GM18526 (cell line): ENCODE data around the gene ADGRF4.

Source experiments
- POLR2A ChIP-seq: IDR thresholded peaks from 3 replicates; pipeline ENCODE4 v1.6.1; 2011; ENCODE audit not compliant: insufficient read length; ENCODE audit errors: extremely low read depth

The ADGRF4 gene

GRCh38 chr6:47677381-47678100 is 20.8 kb upstream of the ADGRF4 start:
- no peak for TF ChIP-seq POLR2A

GRCh38 chr6:47678739-47679138 is 19.6 kb upstream of the ADGRF4 start:
- TF ChIP-seq POLR2A: no peak

GRCh38 chr6:47679322-47679906 is 19.0 kb upstream of the ADGRF4 start:
- TF ChIP-seq POLR2A: no peak

- no peak for TF ChIP-seq POLR2A
Observed at GRCh38 chr6:47680051-47680450, 18.3 kb upstream of the ADGRF4 start.

GRCh38 chr6:47680724-47681123 is 17.7 kb upstream of the ADGRF4 start:
- no peak for TF ChIP-seq POLR2A

- no peak for TF ChIP-seq POLR2A
Observed at GRCh38 chr6:47681201-47681990, 17.0 kb upstream of the ADGRF4 start.

GRCh38 chr6:47686411-47686810 is 12.0 kb upstream of the ADGRF4 start:
- TF ChIP-seq POLR2A: no peak

- TF ChIP-seq POLR2A: no peak
Observed at GRCh38 chr6:47687432-47687831, 10.9 kb upstream of the ADGRF4 start.

GRCh38 chr6:47690214-47690613 is 8.2 kb upstream of the ADGRF4 start:
- no peak for TF ChIP-seq POLR2A

GRCh38 chr6:47690791-47691190 is 7.6 kb upstream of the ADGRF4 start:
- no peak for TF ChIP-seq POLR2A

- TF ChIP-seq POLR2A: no peak
Observed at GRCh38 chr6:47697925-47698324, 455 bp upstream of the ADGRF4 start.

GRCh38 chr6:47700053-47700452 is 1.7 kb downstream of the ADGRF4 start:
- no peak for TF ChIP-seq POLR2A

GRCh38 chr6:47700596-47700995 is 2.2 kb downstream of the ADGRF4 start:
- no peak for TF ChIP-seq POLR2A

GRCh38 chr6:47701363-47701762 is 3.0 kb downstream of the ADGRF4 start:
- TF ChIP-seq POLR2A: no peak

- no peak for TF ChIP-seq POLR2A
Observed at GRCh38 chr6:47709160-47709559, 10.8 kb downstream of the ADGRF4 start.

- no peak for TF ChIP-seq POLR2A
Observed at GRCh38 chr6:47710295-47710694, 11.9 kb downstream of the ADGRF4 start.

GRCh38 chr6:47713200-47713599 is 14.8 kb downstream of the ADGRF4 start:
- TF ChIP-seq POLR2A: no peak

GRCh38 chr6:47714802-47715201 is 16.4 kb downstream of the ADGRF4 start:
- TF ChIP-seq POLR2A: no peak
